NB4 (cell line): ENCODE measurements around the gene MCM5.

Source experiments
- POLR2A ChIP-seq: IDR thresholded peaks from 2 replicates; pipeline ENCODE4 v1.6.1; 2011; ENCODE audit warnings: mild to moderate bottlenecking; ENCODE audit not compliant: insufficient read length; ENCODE audit errors: extremely low read depth
- TF ChIP-seq, protein P1 (sequence below): IDR thresholded peaks from one replicate; pipeline ENCODE4 v1.5.1; 2012; ENCODE audit warnings: low read depth, low read length

DNA sequence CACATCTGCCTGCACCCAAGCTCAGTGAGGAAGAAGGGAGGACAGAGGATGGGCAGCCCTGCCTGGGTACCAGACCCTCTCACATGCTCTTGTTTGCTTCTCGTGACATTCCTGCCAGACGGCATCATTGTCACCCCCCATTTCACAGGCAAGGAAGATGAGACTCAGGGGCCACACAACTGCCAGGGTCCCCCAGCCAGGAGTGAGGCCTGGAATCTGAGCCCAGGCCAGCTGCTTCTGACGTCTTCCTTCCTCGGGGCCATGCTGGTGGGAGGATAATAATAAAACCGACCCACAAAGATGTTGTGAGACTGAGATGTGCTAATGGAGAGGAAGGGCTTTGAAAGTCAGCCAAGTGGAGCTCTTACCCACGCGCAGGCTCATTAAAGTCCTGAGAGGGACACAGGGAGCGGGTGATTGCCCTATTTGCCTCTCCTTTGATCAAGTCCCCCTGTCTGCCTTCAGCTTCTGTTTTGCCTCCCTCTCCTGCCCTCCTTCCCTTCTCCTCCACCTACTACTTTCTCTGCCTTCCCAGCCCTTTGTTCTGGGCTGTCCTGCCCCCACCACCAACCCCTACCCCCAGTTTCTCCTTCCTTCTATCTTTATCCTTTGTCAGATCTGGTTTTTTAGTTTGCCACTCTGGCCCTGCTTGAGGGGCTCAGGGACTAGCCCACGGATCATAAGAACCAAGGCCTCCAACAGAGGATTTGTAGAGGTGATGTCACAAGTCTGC is 62.7 kb downstream of the MCM5 start:
- TF ChIP-seq, protein P1, sequence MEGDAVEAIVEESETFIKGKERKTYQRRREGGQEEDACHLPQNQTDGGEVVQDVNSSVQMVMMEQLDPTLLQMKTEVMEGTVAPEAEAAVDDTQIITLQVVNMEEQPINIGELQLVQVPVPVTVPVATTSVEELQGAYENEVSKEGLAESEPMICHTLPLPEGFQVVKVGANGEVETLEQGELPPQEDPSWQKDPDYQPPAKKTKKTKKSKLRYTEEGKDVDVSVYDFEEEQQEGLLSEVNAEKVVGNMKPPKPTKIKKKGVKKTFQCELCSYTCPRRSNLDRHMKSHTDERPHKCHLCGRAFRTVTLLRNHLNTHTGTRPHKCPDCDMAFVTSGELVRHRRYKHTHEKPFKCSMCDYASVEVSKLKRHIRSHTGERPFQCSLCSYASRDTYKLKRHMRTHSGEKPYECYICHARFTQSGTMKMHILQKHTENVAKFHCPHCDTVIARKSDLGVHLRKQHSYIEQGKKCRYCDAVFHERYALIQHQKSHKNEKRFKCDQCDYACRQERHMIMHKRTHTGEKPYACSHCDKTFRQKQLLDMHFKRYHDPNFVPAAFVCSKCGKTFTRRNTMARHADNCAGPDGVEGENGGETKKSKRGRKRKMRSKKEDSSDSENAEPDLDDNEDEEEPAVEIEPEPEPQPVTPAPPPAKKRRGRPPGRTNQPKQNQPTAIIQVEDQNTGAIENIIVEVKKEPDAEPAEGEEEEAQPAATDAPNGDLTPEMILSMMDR: no peak
- no peak for TF ChIP-seq POLR2A
